PC-3 (cell line): Measurements from ENCODE around the gene HIGD1C. TPM values are rescaled to one million over a fixed set of nuclear protein-coding genes. Genes with fewer than 3 reads are reported as not detected.
"Not testable (repeated sequence)": the region's sequence is repeated elsewhere in the genome, so short reads cannot be mapped to it uniquely, and the experiment has no call there.

Experiments
- ATAC-seq: fragments of 200-7000 bp; cut with Tn5 transposase; 2 replicates; pipeline ENCODE4 v1.9.1; 2020; ENCODE audit warnings: mild to moderate bottlenecking, moderate library complexity
- BruUV-seq: library from RNA; stranded (reverse); fragments of 400-500 nt; replicated peaks from 2 replicates; lab custom pipeline; 2021; lab: Mats Ljungman, UMichigan
- CTCF ChIA-PET: fragments of 300-600 bp; sonication (Branson Sonifier 250); formaldehyde crosslinking; loops from one replicate; lab custom pipeline; 2022; ENCODE audit warnings: antibody characterized with exemption; lab: Charles Lee
- POLR2A ChIA-PET: fragments of 300-600 bp; sonication (Branson Sonifier 250); formaldehyde crosslinking; loops from one replicate; lab custom pipeline; 2022; ENCODE audit warnings: antibody characterized with exemption; ENCODE audit not compliant: unreplicated experiment; lab: Charles Lee
- DNase-seq: peaks from one replicate; pipeline ENCODE4 v3.0.0-alpha.2; 2015
- H2AFZ ChIP-seq: fragments of 300-600 bp; sonication (generic); 2 replicates; pipeline ENCODE4 v1.6.0; 2016; ENCODE audit warnings: antibody characterized with exemption, low read length
- H3F3A ChIP-seq: fragments of 300-600 bp; sonication (generic); one replicate; pipeline ENCODE4 v1.6.0; 2017; ENCODE audit warnings: antibody characterized with exemption, low read length, control low read depth, mild to moderate bottlenecking; ENCODE audit not compliant: unreplicated experiment
- H3K27ac ChIP-seq: fragments of 300-600 bp; sonication (generic); 2 replicates; pipeline ENCODE4 v1.5.1; 2016; ENCODE audit warnings: mild to moderate bottlenecking, low read length
- H3K27me3 ChIP-seq: fragments of 300-600 bp; sonication (generic); 2 replicates; pipeline ENCODE4 v1.6.1; 2016; ENCODE audit warnings: low read length, mixed read lengths
- H3K36me3 ChIP-seq: fragments of 300-600 bp; sonication (generic); 2 replicates; pipeline ENCODE4 v1.6.1; 2016; ENCODE audit warnings: low read depth, mixed run types, low read length, mixed read lengths
- H3K4me1 ChIP-seq: fragments of 300-600 bp; sonication (generic); 2 replicates; pipeline ENCODE4 v1.5.1; 2016; ENCODE audit warnings: low read length; ENCODE audit not compliant: insufficient read depth
- H3K4me2 ChIP-seq: fragments of 300-600 bp; sonication (generic); 2 replicates; pipeline ENCODE4 v1.6.0; 2016; ENCODE audit warnings: low read length
- H3K4me3 ChIP-seq: fragments of 300-600 bp; sonication (generic); 2 replicates; pipeline ENCODE4 v1.5.1; 2016; ENCODE audit warnings: mild to moderate bottlenecking, low read length, mixed read lengths
- H3K79me2 ChIP-seq: fragments of 300-600 bp; sonication (generic); 2 replicates; pipeline ENCODE4 v1.6.1; 2017; ENCODE audit warnings: low read length, mixed read lengths
- H3K9ac ChIP-seq: fragments of 300-600 bp; sonication (generic); 2 replicates; pipeline ENCODE4 v1.6.0; 2016; ENCODE audit warnings: mild to moderate bottlenecking, low read length
- H3K9me2 ChIP-seq: fragments of 300-600 bp; sonication (generic); replicated peaks from 2 replicates; pipeline ENCODE4 v1.6.1; 2016; ENCODE audit warnings: mixed run types, low read length, mixed read lengths
- H3K9me3 ChIP-seq: fragments of 300-600 bp; sonication (generic); 2 replicates; pipeline ENCODE4 v1.6.1; 2016; ENCODE audit warnings: low read length, mixed read lengths
- H4K20me1 ChIP-seq: fragments of 300-600 bp; sonication (generic); 2 replicates; pipeline ENCODE4 v1.6.1; 2016; ENCODE audit warnings: low read length, mixed read lengths
- EZH2 ChIP-seq: fragments of 300-600 bp; sonication (generic); IDR thresholded peaks from one replicate; pipeline ENCODE4 v1.6.1; 2017; ENCODE audit warnings: antibody characterized with exemption, mild to moderate bottlenecking, low read length; ENCODE audit not compliant: unreplicated experiment
- EZH2phosphoT487 ChIP-seq: fragments of 300-600 bp; sonication (generic); IDR thresholded peaks from 2 replicates; pipeline ENCODE4 v1.6.1; 2018; ENCODE audit warnings: mild to moderate bottlenecking, antibody characterized with exemption, low read length, borderline replicate concordance
- intact Hi-C: fragments of 100-400 bp; cut with micrococcal nuclease; formaldehyde crosslinking; loops from 2 replicates; pipeline ENCODE4 v1.9.0; 2023
- total RNA-seq: library from RNA; depleted of rRNA; stranded (reverse); fragments of >200 nt; gene quantifications from 2 replicates; pipeline ENCODE4 v1.2.3, GENCODE V29; 2014
- TF ChIP-seq, protein P1 (sequence below): fragments of 300-600 bp; sonication (generic); conservative IDR thresholded peaks from 2 replicates; pipeline ENCODE4 v1.5.1; 2017; ENCODE audit warnings: antibody characterized with exemption, low read depth, mild to moderate bottlenecking, low read length

The HIGD1C gene
- total RNA-seq, 1 experiment from 2014 or later: not detected

GRCh38 chr12:51012570-51013236 is 60.4 kb downstream of the HIGD1C start:
- POLR2A ChIA-PET: no interaction called here
- Histone ChIP-seq H3F3A (no peaks in the 10 kb centered on the region), H4K20me1 (0 out of 2 replicates have a peak, but pooled peaks cover 3% of the 10 kb centered on the region), H3K27ac (no peak overlapping the region), H3K9me2 (no peaks in the 10 kb centered on the region), H2AFZ (no peak overlapping the region), H3K9me3 (no peaks in the 10 kb centered on the region), H3K4me2 (no peak overlapping the region), H3K36me3 (no peaks in the 10 kb centered on the region), H3K79me2 (peaks cover 66% of the 10 kb centered on the region), H3K27me3 (no peaks in the 10 kb centered on the region), H3K4me1 (no peaks in the 10 kb centered on the region), H3K4me3 (no peak overlapping the region), H3K9ac (no peak overlapping the region)
- CTCF ChIA-PET: no interaction called here
- no TSS peak for BruUV-seq
- intact Hi-C loops: no loop called here
- ATAC-seq (no peak), DNase-seq (no peak)
- TF ChIP-seq EZH2 (no peak), EZH2phosphoT487 (no peak)
- TF ChIP-seq, protein P1, sequence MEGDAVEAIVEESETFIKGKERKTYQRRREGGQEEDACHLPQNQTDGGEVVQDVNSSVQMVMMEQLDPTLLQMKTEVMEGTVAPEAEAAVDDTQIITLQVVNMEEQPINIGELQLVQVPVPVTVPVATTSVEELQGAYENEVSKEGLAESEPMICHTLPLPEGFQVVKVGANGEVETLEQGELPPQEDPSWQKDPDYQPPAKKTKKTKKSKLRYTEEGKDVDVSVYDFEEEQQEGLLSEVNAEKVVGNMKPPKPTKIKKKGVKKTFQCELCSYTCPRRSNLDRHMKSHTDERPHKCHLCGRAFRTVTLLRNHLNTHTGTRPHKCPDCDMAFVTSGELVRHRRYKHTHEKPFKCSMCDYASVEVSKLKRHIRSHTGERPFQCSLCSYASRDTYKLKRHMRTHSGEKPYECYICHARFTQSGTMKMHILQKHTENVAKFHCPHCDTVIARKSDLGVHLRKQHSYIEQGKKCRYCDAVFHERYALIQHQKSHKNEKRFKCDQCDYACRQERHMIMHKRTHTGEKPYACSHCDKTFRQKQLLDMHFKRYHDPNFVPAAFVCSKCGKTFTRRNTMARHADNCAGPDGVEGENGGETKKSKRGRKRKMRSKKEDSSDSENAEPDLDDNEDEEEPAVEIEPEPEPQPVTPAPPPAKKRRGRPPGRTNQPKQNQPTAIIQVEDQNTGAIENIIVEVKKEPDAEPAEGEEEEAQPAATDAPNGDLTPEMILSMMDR: no peak

- no peak for ATAC-seq
- no peaks in the 10 kb centered on the region for H3K27me3 ChIP-seq
- H3K27ac ChIP-seq: no peak overlapping the region
- H3K4me3 ChIP-seq: no peak overlapping the region
- H2AFZ ChIP-seq: no peak overlapping the region
- H4K20me1 ChIP-seq: 0 out of 2 replicates have a peak, but pooled peaks cover 3% of the 10 kb centered on the region
- H3K79me2 ChIP-seq: peaks cover 73% of the 10 kb centered on the region
- POLR2A ChIA-PET: no interaction called here
- H3K9me3 ChIP-seq: no peaks in the 10 kb centered on the region
- no peaks in the 10 kb centered on the region for H3K36me3 ChIP-seq
- no peak overlapping the region for H3K4me2 ChIP-seq
- CTCF ChIA-PET: no interaction called here
- no peak for DNase-seq
- TF ChIP-seq EZH2phosphoT487 (no peak), EZH2 (no peak)
- TF ChIP-seq, protein P1: no peak
- H3K9me2 ChIP-seq: no peaks in the 10 kb centered on the region
- H3K4me1 ChIP-seq: no peaks in the 10 kb centered on the region
- intact Hi-C loops: no loop called here
- no peak overlapping the region for H3K9ac ChIP-seq
- no peaks in the 10 kb centered on the region for H3F3A ChIP-seq
- no TSS peak for BruUV-seq
These were observed 61.1 kb downstream of the HIGD1C start for GRCh38 chr12:51013441-51013840.

DNA sequence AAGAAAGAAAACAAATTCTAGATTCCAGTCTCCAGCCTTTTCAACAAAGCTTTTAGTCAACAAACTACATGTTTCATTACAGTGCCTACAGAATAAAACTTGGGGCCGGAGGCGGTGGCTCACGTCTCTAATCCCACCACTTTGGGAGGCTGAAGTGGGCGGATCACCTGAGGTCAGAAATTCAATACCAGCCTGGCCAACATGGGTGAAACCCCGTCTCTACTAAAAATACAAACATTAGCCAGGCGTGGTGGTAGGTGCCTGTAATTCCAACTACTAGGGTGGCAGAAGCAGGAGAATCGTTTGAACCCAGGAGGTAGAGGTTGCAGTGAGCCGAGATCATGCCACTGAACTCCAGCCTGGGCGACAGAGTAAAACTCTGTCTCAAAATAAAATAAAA is 62.1 kb downstream of the HIGD1C start:
- H3K27me3 ChIP-seq, H4K20me1 ChIP-seq, H3K36me3 ChIP-seq, H3K4me2 ChIP-seq, ATAC-seq, POLR2A ChIA-PET, H3K9me2 ChIP-seq, intact Hi-C loops, H2AFZ ChIP-seq, CTCF ChIA-PET, H3K4me3 ChIP-seq, H3K9me3 ChIP-seq, BruUV-seq, H3K4me1 ChIP-seq, H3F3A ChIP-seq, DNase-seq, H3K27ac ChIP-seq, H3K9ac ChIP-seq: not testable (repeated sequence)
- peaks cover 83% of the 10 kb centered on the region for H3K79me2 ChIP-seq
